Gastrocnemius medialis (tissue), 4 donors: ENCODE results near the gene GJC2.

Source experiments
- CTCF ChIP-seq, 5 experiments: fragments of 450-650 bp in 3 of 5; fragments of 200-600 bp in 2 of 5; sonication (generic) in 2 of 5; IDR thresholded peaks in 4 of 5; conservative IDR thresholded peaks in 1 of 5; 1 replicate in 4 of 5; 2 replicates in 1 of 5; pipeline ENCODE4 v1.5.1; 2016 to 2019; ENCODE audit warnings: antibody characterized with exemption in 5 of 5, mild to moderate bottlenecking in 3 of 5, moderate library complexity in 3 of 5
- POLR2A ChIP-seq, 2 donors: fragments of 450-650 bp; IDR thresholded peaks; one replicate each; pipeline ENCODE4 v1.6.1; 2017; ENCODE audit warnings: antibody characterized with exemption in 2 of 2, mild to moderate bottlenecking in 2 of 2, moderate library complexity in 2 of 2

GRCh38 chr1:228149406-228150119, at the start of gene GJC2:
- no peak for TF ChIP-seq CTCF (IDR thresholded peaks at IDR 0.05 in 4 of 5, conservative IDR thresholded peaks at IDR 0.05 in 1 of 5)
- TF ChIP-seq POLR2A (IDR thresholded peaks at IDR 0.05): no peak
